AG09319 (cell line): ENCODE data around the gene MBP.

Experiments
- DNase-seq: peaks from one replicate; pipeline ENCODE4 v3.0.0-alpha.2; 2010; ENCODE audit warnings: low read depth; ENCODE audit errors: extremely low read depth
- TF ChIP-seq, protein P1 (sequence below): IDR thresholded peaks from 2 replicates; pipeline ENCODE4 v1.5.1; 2011; ENCODE audit warnings: low read depth, mild to moderate bottlenecking, inconsistent platforms, low read length, moderate library complexity

Gene MBP

DNA sequence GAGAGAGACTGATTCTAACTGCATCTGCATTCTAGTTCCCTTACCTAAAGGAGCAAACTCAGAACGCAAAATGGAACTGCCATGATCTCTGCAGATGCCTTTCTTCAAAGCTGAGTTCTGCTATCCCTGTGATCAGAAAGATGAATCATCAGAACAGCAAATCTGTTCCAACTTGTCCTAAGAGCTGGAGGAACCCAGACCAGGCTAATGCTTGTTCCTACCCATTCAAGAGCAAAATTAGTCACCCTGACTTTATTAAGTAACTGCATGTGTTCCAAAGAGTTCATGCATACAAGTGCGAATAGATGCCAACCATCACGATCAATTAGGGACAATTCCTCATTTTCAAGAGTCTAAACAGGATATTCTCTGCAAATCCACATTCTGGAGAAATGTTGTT is 46.5 kb downstream of the MBP start:
- TF ChIP-seq, protein P1, sequence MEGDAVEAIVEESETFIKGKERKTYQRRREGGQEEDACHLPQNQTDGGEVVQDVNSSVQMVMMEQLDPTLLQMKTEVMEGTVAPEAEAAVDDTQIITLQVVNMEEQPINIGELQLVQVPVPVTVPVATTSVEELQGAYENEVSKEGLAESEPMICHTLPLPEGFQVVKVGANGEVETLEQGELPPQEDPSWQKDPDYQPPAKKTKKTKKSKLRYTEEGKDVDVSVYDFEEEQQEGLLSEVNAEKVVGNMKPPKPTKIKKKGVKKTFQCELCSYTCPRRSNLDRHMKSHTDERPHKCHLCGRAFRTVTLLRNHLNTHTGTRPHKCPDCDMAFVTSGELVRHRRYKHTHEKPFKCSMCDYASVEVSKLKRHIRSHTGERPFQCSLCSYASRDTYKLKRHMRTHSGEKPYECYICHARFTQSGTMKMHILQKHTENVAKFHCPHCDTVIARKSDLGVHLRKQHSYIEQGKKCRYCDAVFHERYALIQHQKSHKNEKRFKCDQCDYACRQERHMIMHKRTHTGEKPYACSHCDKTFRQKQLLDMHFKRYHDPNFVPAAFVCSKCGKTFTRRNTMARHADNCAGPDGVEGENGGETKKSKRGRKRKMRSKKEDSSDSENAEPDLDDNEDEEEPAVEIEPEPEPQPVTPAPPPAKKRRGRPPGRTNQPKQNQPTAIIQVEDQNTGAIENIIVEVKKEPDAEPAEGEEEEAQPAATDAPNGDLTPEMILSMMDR, result no peak
- DNase-seq, result peak; percentile 90

DNA sequence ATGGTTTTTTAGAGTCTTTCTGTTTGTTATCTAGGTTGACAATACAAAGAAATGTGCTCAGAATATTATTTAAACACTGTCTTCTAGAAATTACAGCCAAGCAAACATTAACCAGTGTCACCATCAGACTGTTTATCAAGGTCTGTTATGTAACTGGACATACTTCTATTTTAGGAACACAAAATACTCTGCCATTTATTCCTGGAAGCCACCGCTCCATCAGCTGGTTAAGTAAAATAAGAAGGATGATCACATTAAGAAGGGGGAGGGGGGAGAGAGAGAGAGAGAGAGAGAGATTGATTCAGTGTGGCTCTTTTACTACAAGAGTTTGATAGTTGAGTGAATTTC is 47.9 kb downstream of the MBP start:
- TF ChIP-seq, protein P1, result no peak
- no peak for DNase-seq

DNA sequence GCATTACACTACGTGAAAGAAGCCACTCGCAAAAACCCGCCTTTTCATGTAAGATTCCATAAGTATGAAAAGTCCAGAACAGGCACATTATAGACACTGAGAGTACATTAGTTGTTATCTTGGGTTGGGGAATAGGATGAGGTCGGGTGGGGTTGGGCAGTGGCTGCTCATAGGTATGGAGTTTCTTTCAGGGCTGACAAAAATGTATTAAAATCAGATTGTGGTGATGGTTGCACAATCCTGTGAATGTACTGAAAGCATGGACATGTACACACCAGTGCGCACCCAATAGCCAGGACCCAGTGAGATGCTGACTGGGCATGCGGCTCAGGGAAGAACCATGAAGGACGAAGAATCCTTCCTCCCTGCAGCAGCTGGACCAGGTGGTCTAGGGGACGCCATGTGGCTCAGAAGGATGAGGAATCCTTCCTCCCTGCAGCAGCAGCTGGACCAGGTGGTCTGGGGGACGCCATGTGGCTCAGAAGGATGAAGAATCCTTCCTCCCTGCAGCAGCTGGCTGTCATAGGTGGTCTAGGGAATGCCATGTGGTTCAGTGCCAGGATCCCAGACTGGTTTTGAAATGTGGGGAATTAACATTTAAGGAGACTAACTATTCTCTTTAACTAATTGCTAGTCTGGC is 50.1 kb downstream of the MBP start:
- TF ChIP-seq, protein P1, result no peak
- no peak for DNase-seq

DNA sequence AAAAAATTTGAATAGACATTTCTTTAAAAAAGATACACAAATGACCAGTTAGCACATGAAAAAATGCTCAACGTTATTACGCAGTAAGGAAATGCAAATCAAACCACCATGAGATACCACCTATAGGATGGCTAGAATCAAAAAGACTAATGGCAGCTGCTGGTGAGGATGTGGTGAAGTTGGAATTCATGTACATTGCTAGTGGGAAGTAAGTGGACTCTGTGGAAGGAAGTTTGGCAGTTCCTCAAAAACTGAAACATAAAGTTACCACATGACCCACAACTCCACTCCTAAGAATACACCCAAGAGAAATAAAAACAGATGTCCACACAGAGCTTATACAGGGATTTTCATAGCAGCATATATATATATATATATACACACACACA is 51.2 kb downstream of the MBP start:
- TF ChIP-seq, protein P1, result no peak
- DNase-seq, result peak; percentile 27

DNA sequence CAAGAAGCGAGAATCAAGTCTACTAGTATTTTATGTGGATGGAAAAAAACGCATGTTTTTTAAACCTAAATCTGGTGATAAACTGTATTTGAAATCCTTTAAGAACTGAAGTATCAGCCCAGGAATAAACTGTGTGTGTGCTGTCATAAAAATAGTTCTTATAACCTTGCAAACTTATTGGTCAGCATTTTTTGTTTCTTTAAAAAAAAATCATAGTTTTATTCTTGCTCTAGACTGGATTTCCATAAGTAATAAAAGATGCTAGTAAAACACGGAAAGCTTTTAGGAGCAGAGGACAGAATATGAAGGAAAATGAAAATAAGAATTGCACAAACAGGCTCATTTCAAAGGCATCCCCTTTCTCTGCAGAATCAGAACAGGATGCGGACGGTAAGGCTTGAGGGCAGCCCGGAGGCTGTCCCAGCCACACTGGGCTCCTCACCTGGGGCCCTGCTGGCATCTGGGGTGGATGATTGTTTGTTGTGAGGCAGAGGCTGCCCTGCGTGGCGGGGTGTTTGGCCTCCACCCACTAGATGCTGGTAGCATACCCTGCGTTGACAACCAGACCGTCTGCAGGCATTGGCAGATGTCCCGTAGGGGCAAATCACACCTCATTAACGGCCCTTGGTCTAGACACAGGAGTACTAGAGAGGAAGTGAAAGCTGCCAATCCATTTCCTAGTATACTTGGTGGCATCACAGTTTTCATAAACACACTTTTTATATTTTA is 52.5 kb downstream of the MBP start:
- no peak for DNase-seq
- TF ChIP-seq, protein P1, result no peak

DNA sequence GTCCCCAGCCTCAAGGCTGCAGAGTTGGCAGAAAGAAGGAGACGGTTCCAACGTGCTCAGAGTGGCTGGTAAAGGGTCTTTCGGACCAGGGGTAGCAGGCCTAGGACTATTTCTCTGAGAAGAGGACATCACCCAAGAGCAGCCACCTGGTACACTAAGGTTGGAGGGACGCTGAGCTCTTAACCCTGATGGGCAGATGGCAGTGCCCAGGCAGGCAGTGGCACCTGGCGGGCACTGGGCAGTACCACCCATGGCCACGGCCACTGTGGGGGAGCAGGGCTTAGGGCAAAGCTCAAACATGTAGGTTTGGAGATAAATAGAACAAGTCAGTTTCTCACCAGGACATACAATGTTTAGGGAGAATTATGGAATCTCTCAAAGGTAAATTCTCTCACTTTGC is 53.5 kb downstream of the MBP start:
- TF ChIP-seq, protein P1, result no peak
- DNase-seq, result no peak

DNA sequence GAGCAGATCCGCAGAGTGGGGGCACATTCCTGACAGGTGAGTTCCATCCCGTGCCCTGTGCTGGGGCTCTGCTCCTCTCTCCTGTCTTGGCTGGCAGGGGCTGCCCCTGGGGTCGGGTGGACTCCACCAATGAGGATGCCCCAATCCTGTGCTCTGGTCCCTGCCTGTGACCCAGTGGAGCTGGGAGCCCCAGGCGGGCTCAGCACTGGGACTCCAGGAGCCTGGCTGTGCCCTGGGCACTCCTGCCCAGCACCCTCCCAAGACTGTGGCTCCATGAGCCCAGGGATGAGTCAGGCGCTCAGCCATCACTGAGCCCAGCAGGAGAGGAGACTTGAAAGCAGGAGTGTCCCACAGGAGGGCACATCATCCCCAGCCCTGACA is 53.9 kb downstream of the MBP start:
- no peak for DNase-seq
- TF ChIP-seq, protein P1, result no peak
